Measurements from ENCODE around the gene PTEN.

DNA sequence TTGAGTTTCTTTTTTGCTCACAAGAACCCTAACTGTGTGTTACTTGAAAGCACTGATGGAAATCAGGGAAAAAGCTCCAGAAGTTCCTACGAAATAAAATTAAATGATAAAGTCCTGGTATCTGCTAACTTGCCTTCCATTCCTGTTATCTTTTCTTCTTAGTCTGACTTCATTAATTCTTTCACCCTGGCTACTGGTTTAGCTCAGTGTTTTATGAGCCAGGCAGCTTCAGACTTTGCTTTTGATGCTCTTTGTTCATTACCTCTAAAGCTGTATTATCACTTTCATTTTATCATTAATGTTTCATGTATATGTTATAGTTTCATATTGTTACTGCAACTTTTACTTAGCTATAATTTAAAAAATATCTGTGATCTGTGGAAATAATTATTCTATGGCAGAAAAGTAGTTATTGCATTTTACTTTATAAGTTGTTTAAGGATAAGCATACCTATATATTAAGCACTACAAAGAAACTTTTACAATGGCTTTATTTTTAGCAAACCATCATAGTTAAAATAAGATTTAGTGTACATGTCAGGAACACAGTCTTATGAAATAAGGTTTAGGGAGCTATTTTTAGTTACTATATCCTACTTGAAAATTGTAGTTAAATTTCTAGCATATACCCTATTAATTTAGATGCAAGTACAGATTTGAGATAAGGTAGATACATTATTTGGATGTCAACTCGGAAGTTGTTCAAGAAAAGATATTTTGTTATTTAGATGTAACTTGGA lies 19.3 kb downstream of the PTEN start:
- TF ChIP-seq, protein P1, sequence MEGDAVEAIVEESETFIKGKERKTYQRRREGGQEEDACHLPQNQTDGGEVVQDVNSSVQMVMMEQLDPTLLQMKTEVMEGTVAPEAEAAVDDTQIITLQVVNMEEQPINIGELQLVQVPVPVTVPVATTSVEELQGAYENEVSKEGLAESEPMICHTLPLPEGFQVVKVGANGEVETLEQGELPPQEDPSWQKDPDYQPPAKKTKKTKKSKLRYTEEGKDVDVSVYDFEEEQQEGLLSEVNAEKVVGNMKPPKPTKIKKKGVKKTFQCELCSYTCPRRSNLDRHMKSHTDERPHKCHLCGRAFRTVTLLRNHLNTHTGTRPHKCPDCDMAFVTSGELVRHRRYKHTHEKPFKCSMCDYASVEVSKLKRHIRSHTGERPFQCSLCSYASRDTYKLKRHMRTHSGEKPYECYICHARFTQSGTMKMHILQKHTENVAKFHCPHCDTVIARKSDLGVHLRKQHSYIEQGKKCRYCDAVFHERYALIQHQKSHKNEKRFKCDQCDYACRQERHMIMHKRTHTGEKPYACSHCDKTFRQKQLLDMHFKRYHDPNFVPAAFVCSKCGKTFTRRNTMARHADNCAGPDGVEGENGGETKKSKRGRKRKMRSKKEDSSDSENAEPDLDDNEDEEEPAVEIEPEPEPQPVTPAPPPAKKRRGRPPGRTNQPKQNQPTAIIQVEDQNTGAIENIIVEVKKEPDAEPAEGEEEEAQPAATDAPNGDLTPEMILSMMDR (conservative IDR thresholded peaks at IDR 0.05; ENCODE audit: low read length): no peak
- no peak for TF ChIP-seq EZH2phosphoT487 (IDR thresholded peaks at IDR 0.05; ENCODE audit: borderline replicate concordance)
